Measurements from ENCODE around the gene ORM1. TPM values are rescaled to one million over a fixed set of nuclear protein-coding genes. Genes with fewer than 3 reads are reported as not detected.

ORM1 gene
- total RNA-seq, 1 donor from 2014 or later: not detected

GRCh38 chr9:114364134-114365041 is 41.5 kb downstream of the ORM1 start:
- DNase-seq (ENCODE audit: low read depth in 2 of 2): no peak

GRCh38 chr9:114365194-114365593 is 42.3 kb downstream of the ORM1 start:
- no peak for DNase-seq (ENCODE audit: low read depth in 2 of 2)

- no peak for DNase-seq (ENCODE audit: low read depth in 2 of 2)
Measured at GRCh38 chr9:114366334-114367128, 43.6 kb downstream of the ORM1 start.

GRCh38 chr9:114367366-114367765 is 44.5 kb downstream of the ORM1 start:
- DNase-seq (ENCODE audit: low read depth in 2 of 2): no peak

- no peak for DNase-seq (ENCODE audit: low read depth in 2 of 2)
Measured at GRCh38 chr9:114367772-114368569, 45.1 kb downstream of the ORM1 start.

- no peak for DNase-seq (ENCODE audit: low read depth in 2 of 2)
Measured at GRCh38 chr9:114369216-114370130, 46.6 kb downstream of the ORM1 start.

GRCh38 chr9:114370251-114370967 is 47.5 kb downstream of the ORM1 start:
- no peak for DNase-seq (ENCODE audit: low read depth in 2 of 2)

- no peak for DNase-seq (ENCODE audit: low read depth in 2 of 2)
Measured at GRCh38 chr9:114370968-114371320, 48.0 kb downstream of the ORM1 start.

GRCh38 chr9:114371343-114371944 is 48.5 kb downstream of the ORM1 start:
- DNase-seq (ENCODE audit: low read depth in 2 of 2): no peak

GRCh38 chr9:114371973-114372917 is 49.3 kb downstream of the ORM1 start:
- peak in 1 of 2 donors; percentile 66 for DNase-seq (ENCODE audit: low read depth in 2 of 2)

- DNase-seq (ENCODE audit: low read depth in 2 of 2): peak in 1 of 2 donors; percentile 28
Measured at GRCh38 chr9:114372921-114373448, 50.1 kb downstream of the ORM1 start.

- no peak for DNase-seq (ENCODE audit: low read depth in 2 of 2)
Measured at GRCh38 chr9:114373960-114374730, 51.2 kb downstream of the ORM1 start.

- DNase-seq (ENCODE audit: low read depth in 2 of 2): no peak
Measured at GRCh38 chr9:114374936-114375335, 52.0 kb downstream of the ORM1 start.

GRCh38 chr9:114375386-114376175 is 52.7 kb downstream of the ORM1 start:
- no peak for DNase-seq (ENCODE audit: low read depth in 2 of 2)

Data from lung microvascular endothelial cell (primary cell).